CMK (cell line): ENCODE data around the gene BPIFB1.

Experiments
- DNase-seq: peaks from one replicate; pipeline ENCODE4 v3.0.0-alpha.2; 2010; ENCODE audit warnings: low read depth

Gene BPIFB1

DNA sequence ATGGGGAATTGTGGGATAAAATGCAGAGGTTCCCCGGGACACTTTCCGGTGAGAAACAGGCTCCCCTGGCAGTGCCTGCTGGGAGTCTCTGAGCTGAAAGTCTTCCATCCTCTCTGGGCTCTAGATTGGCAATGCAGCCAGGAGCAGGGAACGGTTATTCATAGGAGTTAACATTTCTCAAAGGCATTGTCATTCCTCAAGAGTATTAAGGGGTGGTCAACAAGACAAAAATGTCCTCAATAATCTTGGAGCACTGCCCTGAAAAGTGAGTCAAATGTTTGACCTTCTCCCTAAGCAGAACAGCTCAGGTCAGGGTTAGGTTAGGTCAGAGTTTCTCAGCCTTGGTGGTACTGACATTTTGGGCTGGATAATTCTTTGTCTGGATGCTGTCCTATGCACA, 13.2 kb downstream of the BPIFB1 start:
- no peak for DNase-seq

GRCh38 chr20:33298391-33298790, 15.4 kb downstream of the BPIFB1 start:
- DNase-seq = no peak

DNA sequence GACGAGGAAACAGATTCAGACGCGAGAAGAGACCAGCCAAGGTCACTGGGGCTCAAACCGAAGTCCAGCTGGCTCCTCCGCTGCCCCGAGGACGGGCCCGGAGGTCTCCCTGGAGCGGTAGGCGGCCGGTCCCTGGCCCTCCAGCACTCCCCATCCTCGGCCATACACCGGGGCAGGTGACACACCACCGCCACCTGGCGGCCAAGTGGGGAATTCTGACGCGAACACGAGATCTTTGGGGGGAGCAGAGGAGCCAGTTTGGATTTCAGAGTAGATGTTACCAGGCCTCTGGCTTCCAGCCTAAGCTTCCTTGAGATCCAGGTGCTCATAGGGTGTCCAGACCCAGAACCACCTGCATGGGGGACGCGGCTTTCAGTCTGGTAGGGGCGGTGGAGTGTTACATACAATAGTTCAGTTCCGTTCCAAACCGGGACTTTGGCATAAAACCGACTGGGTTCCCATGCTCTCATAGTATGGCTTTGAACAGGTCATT, 16.1 kb downstream of the BPIFB1 start:
- DNase-seq = peak; percentile 25

GRCh38 chr20:33301192-33301930, 18.3 kb downstream of the BPIFB1 start:
- no peak for DNase-seq

GRCh38 chr20:33303595-33303994, 20.6 kb downstream of the BPIFB1 start:
- DNase-seq = no peak

GRCh38 chr20:33304046-33304445, 21.0 kb downstream of the BPIFB1 start:
- DNase-seq = no peak

- DNase-seq = no peak
Measured at GRCh38 chr20:33305589-33306057, 22.6 kb downstream of the BPIFB1 start.

GRCh38 chr20:33306228-33306627, 23.2 kb downstream of the BPIFB1 start:
- DNase-seq = no peak

- DNase-seq = no peak
Measured at GRCh38 chr20:33306807-33307206, 23.8 kb downstream of the BPIFB1 start.

- no peak for DNase-seq
Measured at GRCh38 chr20:33308668-33309067, 25.7 kb downstream of the BPIFB1 start.

DNA sequence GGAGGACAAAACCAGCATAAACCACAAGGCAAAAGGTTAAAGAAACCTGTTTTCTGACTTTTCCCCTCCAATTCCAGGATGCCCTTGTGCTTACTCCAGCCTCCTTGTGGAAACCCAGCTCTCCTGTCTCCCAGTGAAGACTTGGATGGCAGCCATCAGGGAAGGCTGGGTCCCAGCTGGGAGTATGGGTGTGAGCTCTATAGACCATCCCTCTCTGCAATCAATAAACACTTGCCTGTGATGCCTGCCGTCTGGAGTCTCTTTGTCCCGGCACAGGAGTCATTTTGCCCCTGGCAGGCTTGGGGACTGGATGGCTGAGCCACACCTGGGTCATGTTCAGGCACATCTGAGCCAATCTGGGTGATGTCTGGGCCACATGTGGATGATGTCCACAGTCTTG, 26.6 kb downstream of the BPIFB1 start:
- no peak for DNase-seq

GRCh38 chr20:33310327-33310899, 27.4 kb downstream of the BPIFB1 start:
- DNase-seq = no peak

GRCh38 chr20:33311011-33311410, 28.0 kb downstream of the BPIFB1 start:
- no peak for DNase-seq

- no peak for DNase-seq
Measured at GRCh38 chr20:33311996-33312395, 29.0 kb downstream of the BPIFB1 start.

GRCh38 chr20:33312583-33312982, 29.6 kb downstream of the BPIFB1 start:
- no peak for DNase-seq

DNA sequence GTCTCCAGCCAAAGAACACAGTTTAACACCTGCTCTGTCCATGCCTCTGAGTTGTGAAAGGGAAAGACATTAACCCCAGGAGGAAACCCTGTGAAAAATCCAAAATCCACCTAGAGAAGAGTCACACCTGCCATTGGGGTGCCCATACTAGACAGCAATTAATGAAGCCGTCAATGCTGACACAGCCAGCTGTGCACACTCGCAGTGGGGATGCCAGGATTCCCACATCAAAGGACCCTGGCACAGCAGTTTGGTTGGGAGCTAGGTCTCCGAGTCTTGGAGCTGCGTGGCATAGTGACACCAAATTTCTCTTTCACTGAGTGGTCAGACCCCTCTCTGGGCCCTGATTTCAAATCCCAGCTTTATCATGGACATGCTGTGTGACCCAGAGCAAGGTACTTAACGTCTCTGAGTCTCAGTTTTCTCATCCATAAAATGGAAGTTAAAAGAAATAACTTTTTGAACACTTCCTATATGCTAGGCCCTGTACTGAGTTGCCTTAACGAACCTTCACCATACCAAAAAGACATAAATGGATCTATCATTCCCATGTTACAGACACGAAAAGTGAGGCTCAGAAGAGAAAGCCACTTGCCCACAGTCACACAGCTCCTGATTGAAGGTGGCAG, 30.8 kb downstream of the BPIFB1 start:
- DNase-seq = no peak

DNA sequence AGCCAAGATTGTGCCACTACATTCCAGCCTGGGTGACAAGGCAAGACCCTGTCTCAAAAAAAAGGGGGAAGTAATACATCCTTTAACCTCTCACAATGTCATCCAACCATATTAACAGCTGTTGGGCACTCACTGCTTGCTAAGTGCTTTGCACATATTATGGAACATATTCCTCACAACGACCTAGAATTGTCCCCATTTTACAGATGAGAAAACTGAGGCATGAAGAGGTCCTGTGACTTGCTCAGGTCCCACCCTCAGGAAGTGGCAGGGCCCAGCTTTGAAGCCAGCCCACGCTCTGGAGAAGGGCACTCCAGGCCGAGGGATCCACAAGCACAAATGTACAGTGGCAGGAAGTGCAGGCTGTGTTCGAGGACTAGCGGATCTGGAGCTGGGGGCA, 33.3 kb downstream of the BPIFB1 start:
- DNase-seq = no peak

DNA sequence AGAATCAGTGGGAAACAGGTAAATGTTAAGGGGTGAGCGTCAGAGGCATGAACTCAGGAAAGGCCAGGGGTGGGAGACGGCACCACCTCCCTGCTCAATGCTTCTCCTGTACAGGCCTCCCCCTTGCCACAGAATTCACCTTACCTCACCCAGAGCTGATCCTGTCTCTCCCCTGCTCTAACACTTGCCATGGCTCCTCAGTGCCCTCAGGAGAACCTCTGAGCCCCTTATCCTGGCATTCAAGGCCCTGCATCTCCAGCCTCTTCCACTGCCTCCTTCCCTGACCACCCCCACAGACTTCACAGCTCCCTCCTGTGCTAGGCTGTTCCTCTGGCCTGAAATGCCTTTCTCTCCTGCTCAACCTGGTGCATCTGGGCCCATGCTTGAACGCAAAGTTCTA, 33.9 kb downstream of the BPIFB1 start:
- no peak for DNase-seq

DNA sequence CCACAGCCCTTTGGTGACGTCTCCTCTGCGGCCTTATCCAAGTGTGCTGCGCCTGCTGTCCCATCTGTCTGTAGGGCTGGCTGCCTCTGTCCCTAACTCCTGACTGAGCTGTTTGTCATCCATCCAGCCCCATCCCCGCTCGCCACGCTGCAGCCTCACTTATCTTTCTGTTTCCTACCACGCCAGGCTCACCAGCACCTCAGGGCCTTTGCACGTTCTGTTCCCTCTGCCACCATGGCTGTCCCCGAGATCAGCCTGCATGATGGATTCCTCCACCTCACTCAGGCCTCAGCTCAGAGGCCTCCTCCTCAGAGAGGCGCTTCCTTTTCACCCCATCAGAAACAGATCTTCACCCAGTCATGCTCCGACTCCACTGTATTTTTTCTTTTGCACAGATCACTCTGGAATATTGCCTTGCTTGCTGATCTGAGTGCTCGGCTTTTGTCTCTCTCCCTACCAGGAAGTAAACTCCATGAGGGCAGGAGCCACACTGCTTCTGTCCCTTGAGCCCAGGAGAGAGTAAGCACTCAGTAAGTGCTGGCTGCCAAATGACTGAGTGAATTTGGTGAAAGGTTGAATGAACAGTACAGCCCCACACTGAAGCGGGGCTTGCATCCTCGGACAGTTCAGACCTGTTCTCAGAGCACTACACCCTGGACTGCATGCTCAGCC, 34.5 kb downstream of the BPIFB1 start:
- no peak for DNase-seq

DNA sequence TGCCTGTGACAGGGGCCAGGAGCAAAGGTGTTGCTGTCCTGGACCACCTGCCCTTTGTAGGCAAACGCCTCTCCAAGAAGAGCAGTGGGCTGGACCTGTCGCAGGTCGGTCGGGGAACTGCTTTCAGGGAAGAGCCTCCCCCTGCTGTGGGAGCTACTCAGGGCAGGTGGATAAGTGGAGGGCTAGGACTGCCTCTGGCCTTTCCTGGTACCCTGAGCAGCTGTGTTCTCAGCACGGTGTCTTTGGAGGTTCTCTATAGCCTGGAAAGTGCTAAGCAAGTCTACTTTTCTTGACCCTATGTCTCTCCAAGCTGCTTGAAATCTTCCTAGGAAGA, 35.0 kb downstream of the BPIFB1 start:
- DNase-seq = no peak

GRCh38 chr20:33320006-33320405, 37.0 kb downstream of the BPIFB1 start:
- DNase-seq = no peak

DNA sequence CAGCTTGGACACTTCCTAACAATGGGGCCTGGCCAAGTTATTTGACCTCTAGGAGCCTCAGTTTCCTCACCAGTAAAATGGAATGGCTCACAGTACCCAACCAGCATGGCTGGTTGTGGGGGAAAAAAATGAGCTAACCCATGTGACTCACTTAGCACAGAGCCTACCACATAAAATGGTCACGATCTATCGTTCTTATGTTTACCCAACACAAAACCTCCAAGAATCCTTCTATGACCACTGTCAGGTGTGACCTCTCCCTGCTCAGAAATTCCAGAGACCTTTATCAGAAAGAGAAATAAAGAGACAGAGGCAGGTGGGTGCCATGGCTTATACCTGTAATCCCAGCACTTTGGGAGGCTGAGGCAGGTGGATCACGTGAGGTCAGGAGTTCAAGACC, 39.4 kb downstream of the BPIFB1 start:
- no peak for DNase-seq

DNA sequence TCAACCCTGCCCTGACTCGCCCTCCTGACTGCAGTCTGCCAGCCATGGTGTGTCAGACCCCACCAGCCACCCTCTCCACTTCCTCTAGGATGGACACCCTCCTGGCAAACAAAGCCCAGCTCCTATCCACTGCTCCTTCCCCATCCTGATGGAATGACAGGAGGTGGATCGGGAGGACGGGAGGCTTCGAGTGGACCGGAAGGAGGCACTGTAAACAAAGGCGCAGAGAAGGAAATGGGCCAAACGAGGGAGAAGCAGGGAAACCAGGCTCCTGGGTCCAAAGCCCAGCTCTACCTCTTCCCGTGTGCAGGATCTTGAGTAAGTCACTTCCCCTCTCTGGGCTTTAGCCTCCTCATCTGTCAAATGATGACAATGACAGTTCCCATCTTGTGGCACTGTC, 40.2 kb downstream of the BPIFB1 start:
- DNase-seq = no peak
